ENCODE measurements around the gene LRRC7.
"Not testable (repeated sequence)": the region's sequence is repeated elsewhere in the genome, so short reads cannot be mapped to it uniquely, and the experiment has no call there.

Gene LRRC7

DNA sequence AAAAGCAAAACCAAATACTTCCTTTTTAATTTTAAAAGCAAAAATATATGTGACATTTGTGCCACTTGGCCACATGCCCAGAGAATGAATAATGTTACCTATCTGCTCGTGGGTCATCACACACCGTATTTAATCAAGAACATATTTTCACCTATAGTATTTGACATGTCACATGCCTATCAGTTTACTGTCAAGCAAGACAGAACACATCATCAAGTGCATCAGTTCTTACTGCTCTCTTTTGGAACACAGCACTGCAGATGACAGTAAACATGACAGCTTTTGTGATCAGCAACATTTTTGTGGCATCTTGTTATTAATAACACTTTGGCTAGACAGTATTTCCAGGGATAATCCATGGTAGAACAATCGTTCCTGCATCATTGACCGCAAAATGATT lies 134.4 kb downstream of the LRRC7 start:
- peak; percentile 23 for DNase-seq

GRCh38 chr1:69706473-69706872 lies 138.8 kb downstream of the LRRC7 start:
- DNase-seq, result no peak

- peak; percentile 48 for DNase-seq
Measured at GRCh38 chr1:69707103-69707502, 139.4 kb downstream of the LRRC7 start.

DNA sequence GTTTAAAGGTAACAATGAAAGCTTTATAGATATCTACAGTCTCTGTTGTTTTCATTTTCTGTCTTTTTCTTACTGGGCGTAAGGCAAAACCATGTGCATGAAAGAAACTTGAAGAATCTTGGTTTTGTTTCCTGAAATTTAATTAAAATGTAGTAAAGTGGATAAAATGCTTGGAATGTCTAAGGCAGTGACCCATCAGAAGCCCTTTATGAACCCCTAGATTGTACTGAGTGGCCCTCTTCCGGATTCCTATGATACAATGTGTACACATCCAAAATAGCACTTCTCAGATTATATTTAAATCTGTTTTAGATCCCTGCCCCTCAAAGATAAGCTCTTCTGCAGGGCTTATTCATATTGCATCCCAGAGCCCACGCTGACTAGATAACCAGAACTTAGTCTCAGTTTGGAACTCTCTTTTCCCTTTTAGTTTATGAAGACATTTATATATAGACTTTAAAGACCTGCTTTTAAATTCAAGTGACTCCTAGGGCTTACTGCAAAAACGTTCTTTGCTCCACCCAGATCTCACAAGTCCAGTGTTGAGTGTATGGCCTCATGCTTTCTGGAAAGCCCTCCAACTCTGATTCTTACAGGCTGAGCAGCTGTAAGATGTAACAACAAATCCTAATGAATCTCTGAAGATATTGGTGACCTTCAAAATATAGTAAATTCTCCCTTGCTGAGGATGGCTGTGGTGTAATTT lies 142.9 kb downstream of the LRRC7 start:
- no peak for DNase-seq

DNA sequence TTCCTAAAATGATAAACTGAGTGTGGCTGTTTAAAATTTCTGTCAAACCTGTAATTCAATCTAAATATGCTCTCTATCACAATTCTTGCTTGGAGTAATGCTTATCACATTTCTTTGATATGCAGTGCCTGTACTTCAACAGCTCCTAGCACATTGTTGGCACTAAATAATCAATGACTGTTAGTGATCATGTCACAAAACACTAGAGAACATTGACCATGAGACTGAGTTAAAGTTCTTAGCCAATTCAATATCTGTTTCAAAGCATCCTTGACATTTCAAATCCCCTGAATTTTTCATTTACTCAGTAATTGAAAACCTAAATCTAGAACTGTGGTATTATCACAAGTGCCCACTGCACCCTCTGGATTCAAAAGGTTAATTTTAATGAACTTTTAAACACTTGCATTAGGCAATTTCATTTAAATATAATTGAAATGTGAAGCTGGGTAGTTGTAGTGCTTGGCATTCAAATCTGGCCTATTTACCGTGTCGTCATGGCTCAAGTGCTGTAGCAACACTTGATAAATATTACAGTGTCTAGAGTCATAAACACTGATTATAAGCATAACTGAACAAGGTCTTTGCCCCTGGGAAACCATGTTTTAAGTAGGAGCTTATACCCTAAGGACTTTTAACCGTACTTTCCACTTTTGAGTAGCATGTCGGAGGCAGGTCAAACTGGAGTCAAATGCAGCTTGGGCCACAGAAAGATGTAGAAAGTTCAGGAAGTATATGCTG lies 143.6 kb downstream of the LRRC7 start:
- DNase-seq, result no peak

- DNase-seq, result not testable (repeated sequence)
Measured at GRCh38 chr1:69717834-69718233, 150.1 kb downstream of the LRRC7 start.

- no peak for DNase-seq
Measured at GRCh38 chr1:69728206-69728605, 160.5 kb downstream of the LRRC7 start.

GRCh38 chr1:69733061-69733460 lies 165.3 kb downstream of the LRRC7 start:
- DNase-seq, result peak; percentile 47

DNA sequence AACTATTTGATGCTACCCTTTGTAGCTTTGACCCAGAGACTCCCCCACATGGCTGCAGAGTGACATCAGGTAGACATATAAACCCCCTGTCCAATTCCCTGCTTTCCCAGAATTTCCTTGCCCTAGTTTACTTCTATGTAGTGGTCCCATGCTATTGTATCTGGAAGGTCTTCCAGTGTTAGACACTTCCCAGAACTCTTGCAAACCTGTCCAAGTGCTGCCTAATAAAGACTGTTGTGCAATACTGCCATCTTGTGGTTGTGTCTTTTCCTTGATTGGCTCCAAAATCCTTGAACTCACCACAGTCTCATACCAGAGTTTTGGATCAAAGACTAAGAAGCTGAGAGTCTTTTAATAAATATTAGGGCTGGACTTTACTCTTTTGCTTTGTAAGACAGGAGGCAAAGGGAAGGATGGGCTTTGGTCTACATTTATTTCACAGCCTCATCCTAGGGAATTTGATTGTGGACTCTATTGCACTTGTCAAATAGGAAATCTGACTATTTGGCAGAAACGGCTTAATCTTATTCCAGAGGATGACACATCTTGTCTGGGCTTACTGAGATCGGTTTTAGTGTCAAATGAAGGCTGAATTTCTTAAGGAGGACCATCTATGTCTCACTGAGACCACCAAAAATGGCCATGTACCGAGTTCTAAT lies 169.9 kb downstream of the LRRC7 start:
- peak; percentile 68 for DNase-seq

DNA sequence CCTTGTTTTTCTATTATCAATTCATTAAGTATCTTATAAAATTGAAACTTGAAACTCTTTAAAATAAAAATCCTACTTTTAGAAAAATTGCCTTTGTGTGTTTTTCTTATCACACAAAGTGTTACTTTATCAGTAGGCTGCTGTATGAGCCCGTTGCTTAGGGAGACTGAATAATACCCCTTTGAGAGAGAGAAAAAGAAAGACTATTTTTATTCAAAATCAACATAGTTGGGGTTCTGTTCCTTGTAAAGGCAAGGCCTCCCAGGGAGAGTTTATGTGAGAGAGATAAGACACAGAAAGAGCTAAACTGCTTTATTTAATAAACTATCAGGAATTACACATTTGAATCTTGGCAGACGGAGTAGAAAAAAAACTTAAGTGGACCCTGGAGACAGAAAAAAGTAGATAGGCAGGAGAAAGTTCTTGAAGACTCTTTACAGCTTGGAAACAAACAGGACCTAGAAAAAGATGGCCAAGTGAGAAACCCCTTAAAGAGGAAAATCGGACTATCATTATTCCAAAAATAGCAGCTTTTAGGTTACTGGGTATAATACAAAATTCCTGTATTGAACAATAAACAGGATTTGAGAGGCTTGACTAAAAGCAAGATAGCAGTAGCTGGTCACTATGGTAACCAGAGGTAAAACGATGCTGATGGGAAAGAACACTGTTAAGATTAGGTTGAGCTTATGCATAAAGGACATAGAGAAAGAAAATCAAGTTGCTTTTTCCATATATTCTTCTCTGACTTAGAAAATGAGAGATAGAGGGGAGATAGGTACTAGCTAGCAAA lies 170.9 kb downstream of the LRRC7 start:
- DNase-seq, result no peak

DNA sequence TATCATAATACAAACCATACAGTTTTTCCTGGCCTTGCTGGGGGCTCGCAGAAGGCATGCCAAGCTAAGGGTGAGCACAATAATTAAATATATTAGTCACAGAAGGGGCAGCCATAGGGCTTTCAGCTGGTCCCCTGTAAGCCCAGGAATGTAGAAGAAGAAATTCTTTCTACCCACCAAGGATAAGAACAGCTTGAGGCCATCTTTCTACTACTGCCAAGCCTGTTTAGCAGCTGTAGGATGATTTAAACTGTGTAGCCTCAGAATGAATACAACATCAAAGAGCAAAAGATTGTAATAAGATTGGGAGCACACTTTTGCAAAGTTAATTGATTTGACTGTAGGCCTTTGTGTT lies 171.5 kb downstream of the LRRC7 start:
- DNase-seq, result no peak

DNA sequence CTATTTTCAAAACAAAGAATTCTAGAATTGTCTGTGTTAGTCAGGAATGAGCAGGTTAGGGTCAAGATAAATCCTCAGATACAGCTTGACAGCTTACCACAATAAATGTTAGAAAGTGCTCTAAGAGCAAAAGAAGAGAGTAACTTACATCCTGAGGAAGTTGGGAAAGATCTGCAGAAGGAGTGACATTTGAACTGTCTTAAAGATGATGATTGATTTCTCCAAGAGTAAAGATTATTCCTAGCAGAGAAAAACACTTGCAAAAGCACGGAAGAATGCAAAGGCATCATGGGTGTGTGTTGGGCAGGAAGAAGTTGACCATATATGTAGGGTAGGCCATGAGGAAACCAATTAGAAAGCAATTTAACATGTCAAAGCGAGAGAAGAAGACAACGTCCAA lies 175.4 kb downstream of the LRRC7 start:
- no peak for DNase-seq

DNA sequence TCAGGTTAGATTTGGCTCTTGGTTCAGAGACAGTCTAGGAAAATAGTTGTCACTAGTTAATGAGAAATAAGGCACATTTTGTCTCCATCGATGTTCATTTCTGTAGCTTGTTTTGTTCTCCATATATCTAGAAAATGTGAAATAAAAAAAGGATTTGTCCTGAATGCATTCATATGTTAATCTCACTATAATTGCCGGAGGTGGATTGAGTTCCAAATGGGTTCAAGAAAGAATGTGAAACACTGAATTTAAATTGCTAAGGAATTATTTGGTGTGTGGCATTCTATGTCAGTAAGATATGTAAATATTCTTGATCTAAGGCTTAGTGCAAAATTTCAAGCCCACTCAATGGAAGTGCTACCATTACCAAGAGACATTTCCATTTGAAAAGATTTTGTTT lies 176.7 kb downstream of the LRRC7 start:
- no peak for DNase-seq

- DNase-seq, result no peak
Measured at GRCh38 chr1:69747207-69747606, 179.5 kb downstream of the LRRC7 start.

DNA sequence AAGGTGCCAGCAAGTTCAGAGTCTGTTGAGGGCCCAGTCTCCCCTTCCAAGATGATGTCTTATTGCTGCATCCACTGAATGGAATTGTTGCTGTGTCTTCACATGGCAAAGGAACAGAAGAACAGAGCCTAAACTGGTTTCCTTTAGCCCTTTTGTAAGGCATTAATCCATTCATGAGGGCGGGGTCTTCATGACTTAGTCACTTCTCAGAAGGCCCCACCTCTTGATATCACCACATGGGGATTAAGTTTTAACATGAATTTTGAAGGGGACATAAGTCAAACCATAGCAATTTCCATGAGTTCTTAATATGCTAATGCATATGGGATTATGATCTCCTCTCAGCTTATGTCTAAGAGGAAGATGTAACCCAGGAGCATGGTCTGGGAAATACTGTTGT lies 182.9 kb downstream of the LRRC7 start:
- no peak for DNase-seq

GRCh38 chr1:69752831-69753230 lies 185.1 kb downstream of the LRRC7 start:
- DNase-seq, result no peak

- DNase-seq, result no peak
Measured at GRCh38 chr1:69754521-69754920, 186.8 kb downstream of the LRRC7 start.

DNA sequence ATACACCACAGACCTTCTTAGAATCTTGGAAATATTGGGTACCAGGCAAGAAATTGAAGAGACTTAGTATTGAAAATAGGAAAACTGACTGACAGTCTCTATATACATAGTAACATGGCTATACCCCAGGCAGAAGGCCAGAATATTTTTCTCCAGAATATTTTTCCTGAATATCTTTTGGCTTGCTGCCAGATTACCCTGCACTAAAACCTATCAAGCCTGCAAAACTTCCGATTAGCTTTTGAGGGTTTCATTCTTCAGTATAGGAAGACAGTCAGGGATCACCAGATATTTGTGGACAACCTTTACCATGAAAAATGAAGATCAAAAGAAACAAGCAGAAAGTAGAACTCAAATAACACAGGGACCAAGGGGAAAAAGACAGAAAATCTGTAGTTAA lies 187.9 kb downstream of the LRRC7 start:
- no peak for DNase-seq

DNA sequence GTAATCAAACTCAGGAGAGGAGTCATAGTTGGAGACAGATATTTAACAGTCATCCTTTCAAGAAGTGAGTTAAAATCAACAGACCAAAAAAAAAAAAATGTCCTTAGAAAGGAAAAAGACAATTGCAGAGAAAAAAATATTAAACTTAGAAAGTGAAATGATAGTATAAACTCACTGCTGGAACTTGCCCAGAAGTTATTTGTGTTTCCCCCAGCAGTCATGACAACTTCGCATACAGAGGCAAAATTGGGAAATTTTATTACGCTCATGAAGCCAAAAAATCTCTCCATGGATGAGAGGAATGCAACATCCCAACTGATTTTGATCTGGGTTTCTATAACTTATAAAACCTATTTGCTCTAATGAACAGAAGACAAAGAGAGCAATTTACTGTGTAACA lies 198.2 kb downstream of the LRRC7 start:
- DNase-seq, result no peak

DNA sequence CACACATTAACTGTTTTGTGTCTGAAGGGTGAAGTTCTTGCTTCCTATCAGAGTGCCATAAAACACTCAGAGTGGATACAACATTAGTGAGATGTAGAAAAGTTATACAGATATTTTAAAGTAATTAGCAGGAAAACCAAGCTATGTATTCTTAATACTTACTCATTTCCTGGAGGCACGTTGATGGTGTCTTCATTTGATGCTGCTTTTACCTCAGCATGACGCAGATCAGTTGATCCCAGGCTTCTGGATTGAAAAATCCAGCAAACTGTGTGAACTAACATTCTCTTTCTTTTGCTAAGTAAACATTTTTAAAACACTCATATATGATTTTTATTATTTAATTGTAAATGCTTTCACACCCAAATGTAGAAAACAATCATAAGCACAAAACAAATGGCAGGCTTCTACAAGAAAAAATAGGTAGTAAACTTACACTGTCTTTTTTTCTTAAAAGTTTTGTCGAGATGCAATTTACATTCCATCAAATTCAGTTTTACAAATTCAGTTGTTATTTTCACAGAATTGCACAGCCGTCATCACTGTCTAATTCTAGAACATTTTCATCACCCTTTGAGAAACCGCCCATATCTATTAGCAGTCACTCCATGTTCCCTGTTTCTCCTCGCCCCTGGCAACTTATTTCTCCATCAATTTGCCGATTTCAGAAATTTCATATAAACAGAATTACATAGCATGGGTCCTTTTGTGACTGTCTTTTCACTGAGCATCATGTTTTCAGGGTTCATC lies 198.9 kb downstream of the LRRC7 start:
- DNase-seq, result no peak

DNA sequence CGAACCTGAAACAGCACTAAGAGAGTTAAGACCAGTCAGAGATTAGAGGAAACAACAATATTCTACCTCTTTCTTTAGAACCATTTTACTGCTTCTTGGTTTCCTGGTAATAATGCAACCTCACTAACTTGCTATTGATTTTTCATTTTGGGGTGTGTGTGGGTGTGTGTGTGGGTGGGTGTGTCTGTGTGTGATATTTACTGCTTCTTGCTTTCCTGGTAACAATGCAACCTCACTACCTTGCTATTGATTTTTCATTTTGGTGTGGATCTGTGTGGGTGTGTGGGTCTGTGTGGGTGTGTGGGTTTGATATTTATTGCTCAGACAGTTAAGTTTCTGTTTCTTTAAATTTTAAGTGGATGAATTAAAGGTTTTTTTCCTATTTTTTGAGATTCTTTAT lies 208.8 kb downstream of the LRRC7 start:
- DNase-seq, result no peak

GRCh38 chr1:69777423-69777822 lies 209.7 kb downstream of the LRRC7 start:
- DNase-seq, result no peak

DNA sequence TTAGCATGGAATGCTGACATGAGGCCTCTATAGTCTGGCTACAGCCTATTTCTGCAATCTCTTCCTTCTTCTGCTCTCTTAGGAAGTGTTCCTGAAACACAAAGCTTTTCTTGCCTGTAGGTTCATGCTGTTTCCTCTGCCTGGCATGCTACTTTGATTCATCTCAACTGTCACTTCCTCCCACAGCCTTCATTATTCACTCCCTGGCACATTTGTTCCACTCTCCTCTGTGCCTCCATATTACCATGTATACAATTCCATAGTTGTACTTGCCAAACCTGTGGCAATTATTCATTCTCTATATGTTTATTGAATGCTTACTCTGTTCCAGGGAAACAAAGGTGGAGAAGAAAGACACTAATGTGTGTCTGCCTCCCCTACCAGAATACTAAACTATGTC lies 210.2 kb downstream of the LRRC7 start:
- no peak for DNase-seq

Measured in NCI-H446 treated with DMSO at 0.1 percent for 48 hours (cell line).